A673 (cell line): Measurements from ENCODE around the gene PARP8.

Source experiments
- CTCF ChIP-seq: fragments of 300-800, 200-600 bp; sonication (generic); conservative IDR thresholded peaks from 2 replicates; pipeline ENCODE4 v1.5.1; 2017; ENCODE audit warnings: low read depth, mild to moderate bottlenecking, antibody characterized with exemption, low read length, moderate library complexity, mixed read lengths
- EZH2 ChIP-seq: fragments of 200-600 bp; sonication (generic); IDR thresholded peaks from 2 replicates; pipeline ENCODE4 v1.6.1; 2017; ENCODE audit warnings: borderline replicate concordance, low read depth, mild to moderate bottlenecking, mixed read lengths, antibody characterized with exemption, low read length; ENCODE audit not compliant: poor library complexity, severe bottlenecking

GRCh38 chr5:50665091-50665490 is 1.3 kb upstream of the PARP8 start:
- no peak for TF ChIP-seq CTCF
- no peak for TF ChIP-seq EZH2
